WERI-Rb-1 (cell line): ENCODE measurements around the gene TMC8.
A peak's percentile ranks its signal among the peaks of the same experiment; 100 is the strongest.
"Not testable (repeated sequence)": the region's sequence is repeated elsewhere in the genome, so short reads cannot be mapped to it uniquely, and the experiment has no call there.

Experiments used
- DNase-seq: peaks from one replicate; pipeline ENCODE4 v3.0.0-alpha.2; 2020
- H3K27ac ChIP-seq: fragments of 250-450 bp; sonication (Bioruptor Pico); 2 replicates; pipeline ENCODE4 v1.5.1; 2020; ENCODE audit warnings: mild to moderate bottlenecking, moderate library complexity
- H3K27me3 ChIP-seq: fragments of 250-450 bp; sonication (Bioruptor Pico); 2 replicates; pipeline ENCODE4 v1.5.1; 2021; ENCODE audit warnings: mild to moderate bottlenecking, low read depth, moderate library complexity; ENCODE audit not compliant: insufficient read depth, severe bottlenecking
- H3K36me3 ChIP-seq: fragments of 250-450 bp; sonication (Bioruptor Pico); 2 replicates; pipeline ENCODE4 v1.5.1; 2020; ENCODE audit warnings: mild to moderate bottlenecking, moderate library complexity
- H3K4me3 ChIP-seq: 2 replicates; pipeline ENCODE4 v1.5.1; 2011; ENCODE audit warnings: low read depth, mild to moderate bottlenecking, control low read depth, low read length
- H3K9me3 ChIP-seq: fragments of 250-450 bp; sonication (Bioruptor Pico); 2 replicates; pipeline ENCODE4 v1.5.1; 2021; ENCODE audit warnings: mild to moderate bottlenecking, moderate library complexity; ENCODE audit not compliant: severe bottlenecking
- TF ChIP-seq, protein P1 (sequence below): IDR thresholded peaks from 2 replicates; pipeline ENCODE4 v1.5.1; 2011; ENCODE audit warnings: low read depth, mild to moderate bottlenecking, control low read depth, inconsistent platforms, low read length

Gene TMC8

DNA sequence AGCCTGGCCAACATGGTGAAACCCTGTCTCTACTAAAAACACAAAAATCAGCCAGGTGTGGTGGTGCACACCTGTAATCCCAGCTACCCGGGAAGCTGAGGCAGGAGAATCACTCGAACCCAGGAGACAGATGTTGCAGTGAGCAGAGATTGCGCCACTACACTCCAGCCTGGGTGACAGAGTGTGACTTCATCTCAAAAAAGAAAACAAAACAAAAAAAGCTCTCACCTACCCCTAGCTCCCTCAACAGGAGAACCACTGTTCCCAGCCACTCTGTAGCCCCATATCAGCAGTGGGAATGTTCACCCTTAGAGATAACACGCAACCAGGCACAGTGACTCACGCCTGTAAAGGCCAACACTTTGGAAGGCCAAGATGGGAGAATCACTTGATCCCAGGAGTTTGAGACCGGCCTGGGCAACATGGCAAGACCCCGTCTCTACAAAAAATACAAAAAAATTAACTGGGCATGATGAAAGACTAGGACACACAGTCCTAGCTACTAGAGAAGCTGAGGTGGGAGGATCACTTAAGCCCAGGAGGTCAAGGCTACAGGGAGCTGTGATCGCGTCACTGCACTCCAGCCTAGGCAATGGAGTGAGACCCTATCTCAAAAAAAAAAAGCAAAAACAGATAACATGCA is 5.4 kb downstream of the TMC8 start:
- no peak for DNase-seq
- TF ChIP-seq, protein P1, sequence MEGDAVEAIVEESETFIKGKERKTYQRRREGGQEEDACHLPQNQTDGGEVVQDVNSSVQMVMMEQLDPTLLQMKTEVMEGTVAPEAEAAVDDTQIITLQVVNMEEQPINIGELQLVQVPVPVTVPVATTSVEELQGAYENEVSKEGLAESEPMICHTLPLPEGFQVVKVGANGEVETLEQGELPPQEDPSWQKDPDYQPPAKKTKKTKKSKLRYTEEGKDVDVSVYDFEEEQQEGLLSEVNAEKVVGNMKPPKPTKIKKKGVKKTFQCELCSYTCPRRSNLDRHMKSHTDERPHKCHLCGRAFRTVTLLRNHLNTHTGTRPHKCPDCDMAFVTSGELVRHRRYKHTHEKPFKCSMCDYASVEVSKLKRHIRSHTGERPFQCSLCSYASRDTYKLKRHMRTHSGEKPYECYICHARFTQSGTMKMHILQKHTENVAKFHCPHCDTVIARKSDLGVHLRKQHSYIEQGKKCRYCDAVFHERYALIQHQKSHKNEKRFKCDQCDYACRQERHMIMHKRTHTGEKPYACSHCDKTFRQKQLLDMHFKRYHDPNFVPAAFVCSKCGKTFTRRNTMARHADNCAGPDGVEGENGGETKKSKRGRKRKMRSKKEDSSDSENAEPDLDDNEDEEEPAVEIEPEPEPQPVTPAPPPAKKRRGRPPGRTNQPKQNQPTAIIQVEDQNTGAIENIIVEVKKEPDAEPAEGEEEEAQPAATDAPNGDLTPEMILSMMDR, result no peak
- no peaks in the 10 kb centered on the region for H3K9me3 ChIP-seq
- H3K27ac ChIP-seq, result no peak overlapping the region
- no peak overlapping the region for H3K4me3 ChIP-seq
- H3K27me3 ChIP-seq, result no peaks in the 10 kb centered on the region
- no peaks in the 10 kb centered on the region for H3K36me3 ChIP-seq

DNA sequence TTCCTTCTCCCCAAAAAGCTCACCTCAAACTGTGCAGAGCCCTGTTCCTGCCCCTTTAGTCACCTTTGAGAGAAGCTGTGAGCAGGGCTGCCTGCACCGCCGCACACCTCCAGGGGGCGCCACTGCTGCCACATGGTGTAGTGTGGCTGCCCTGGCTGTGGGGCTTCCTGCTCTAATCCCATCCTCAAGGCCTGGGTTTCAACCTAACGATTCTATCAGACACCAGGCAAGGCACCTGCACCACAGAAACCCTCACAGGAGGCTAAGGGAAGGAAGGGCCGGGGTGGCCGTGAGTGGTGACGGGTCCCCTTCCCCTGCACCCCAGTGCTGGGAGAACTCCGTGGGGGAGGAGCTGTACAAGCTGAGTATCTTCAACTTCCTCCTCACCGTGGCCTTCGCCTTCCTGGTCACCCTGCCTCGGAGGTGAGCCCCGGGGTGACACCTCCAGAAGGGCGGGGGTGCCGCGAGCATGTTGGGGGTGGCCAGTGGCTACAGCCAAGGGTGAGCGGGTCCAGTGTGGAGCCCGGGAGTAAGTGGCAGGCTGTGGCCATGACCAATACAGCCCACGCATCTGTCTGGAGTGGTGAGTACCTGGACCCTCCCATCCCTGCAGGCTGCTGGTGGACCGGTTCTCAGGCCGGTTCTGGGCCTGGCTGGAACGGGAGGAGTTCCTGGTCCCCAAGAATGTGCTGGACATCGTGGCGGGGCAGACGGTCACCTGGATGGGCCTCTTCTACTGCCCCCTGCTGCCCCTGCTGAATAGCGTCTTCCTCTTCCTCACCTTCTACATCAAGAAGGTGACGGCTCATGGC is 7.0 kb downstream of the TMC8 start:
- Histone ChIP-seq H3K9me3 (no peaks in the 10 kb centered on the region), H3K36me3 (no peaks in the 10 kb centered on the region), H3K27ac (no peak overlapping the region), H3K27me3 (no peaks in the 10 kb centered on the region), H3K4me3 (no peak overlapping the region)
- DNase-seq, result peak; percentile 33
- TF ChIP-seq, protein P1, result peak; percentile 74

DNA sequence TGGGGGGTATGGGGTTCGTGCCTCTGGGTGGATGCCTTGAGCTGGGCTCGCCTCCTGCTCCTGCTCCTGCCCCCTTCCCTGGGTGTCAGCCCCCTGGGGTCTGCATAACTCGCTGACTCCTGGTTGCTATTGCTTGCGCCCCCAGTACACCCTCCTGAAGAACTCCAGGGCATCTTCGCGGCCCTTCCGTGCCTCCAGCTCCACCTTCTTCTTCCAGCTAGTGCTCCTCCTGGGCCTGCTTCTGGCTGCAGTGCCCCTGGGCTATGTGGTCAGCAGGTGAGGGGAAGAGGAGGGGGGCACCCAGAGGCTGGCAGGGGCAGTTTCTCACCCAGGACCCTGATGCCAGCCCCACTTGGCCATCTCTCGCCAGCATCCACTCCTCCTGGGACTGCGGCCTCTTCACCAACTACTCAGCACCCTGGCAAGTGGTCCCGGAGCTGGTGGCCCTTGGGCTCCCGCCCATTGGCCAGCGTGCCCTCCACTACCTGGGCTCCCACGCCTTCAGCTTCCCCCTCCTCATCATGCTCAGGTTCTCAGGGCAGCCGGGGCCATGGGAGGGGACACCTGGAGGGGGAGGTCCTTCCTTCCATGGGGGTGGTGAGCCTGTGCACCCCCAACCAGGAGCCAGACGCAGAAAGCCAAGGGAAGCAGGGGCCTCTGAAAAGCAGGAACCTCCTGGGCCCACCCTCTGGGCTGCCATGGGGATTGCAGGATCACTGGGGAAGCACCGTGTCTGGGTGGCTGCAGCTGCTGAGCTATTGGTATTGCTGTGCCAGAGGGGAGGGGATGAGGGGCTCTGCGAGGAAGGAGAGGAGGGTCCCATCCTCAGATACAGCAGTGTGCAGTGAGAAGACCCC is 7.9 kb downstream of the TMC8 start:
- TF ChIP-seq, protein P1, result no peak

DNA sequence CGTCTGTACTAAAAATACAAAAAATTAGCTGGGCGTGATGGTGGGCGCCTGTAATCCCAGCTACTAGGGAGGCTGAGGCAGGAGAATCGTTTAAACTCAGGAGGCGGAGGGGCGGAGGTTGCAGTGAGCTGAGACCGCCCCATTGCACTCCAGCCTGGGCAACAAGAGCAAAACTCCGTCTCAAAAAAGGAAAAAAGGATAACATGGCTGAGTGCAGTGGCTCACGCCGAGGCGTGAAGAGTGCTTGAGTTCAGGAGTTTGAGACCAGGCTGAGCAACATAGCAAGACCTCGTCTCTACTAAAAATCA is 9.2 kb downstream of the TMC8 start:
- not testable (repeated sequence) for H3K27me3 ChIP-seq, H3K36me3 ChIP-seq, H3K4me3 ChIP-seq, DNase-seq, H3K9me3 ChIP-seq, H3K27ac ChIP-seq

More for the DNA sequence above, 7.9 kb downstream of the TMC8 start:
- peak; percentile 25 for DNase-seq
- Histone ChIP-seq H3K27me3 (no peaks in the 10 kb centered on the region), H3K9me3 (no peaks in the 10 kb centered on the region), H3K4me3 (no peak overlapping the region), H3K36me3 (no peaks in the 10 kb centered on the region), H3K27ac (no peak overlapping the region)

DNA sequence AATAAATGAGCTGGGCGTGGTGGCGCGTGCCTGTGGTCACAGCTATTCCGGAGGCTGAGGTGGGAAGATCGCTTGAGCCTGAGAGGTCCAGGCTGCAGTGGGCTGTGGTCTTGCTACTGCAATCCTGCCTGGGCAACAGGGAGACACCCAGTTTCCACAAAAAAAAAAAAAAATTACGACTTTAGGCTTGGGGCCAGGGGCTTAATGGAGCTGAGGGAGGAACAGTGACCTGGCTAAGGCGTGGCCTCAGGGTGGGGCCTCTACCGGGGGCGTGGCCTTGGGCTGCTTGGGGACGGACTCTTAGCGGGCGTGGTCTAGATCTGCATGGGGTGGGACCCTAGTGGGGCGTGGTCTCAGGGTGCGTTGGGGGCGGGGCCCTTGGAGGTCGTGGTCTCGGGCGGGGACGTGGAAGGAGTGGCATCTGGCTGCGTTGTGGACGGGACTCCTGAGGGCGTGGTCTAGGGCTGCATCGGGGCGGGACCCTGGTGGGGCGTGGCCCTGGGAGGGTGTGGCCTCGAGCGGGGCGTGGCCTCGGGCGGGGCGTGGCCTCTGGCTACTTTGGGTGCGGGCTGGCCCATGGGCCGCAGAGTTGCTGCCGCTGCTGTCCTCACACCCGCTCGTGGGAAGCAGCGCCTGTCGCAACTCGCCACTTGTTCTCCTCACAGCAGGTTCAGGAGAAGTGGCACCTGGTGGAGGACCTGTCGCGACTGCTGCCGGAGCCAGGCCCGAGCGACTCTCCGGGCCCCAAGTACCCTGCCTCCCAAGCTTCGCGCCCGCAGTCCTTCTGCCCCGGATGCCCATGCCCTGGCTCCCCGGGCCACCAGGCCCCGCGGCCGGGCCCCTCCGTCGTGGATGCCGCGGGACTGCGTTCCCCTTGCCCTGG is 9.8 kb downstream of the TMC8 start:
- no peaks in the 10 kb centered on the region for H3K36me3 ChIP-seq
- no peaks in the 10 kb centered on the region for H3K27me3 ChIP-seq
- no peaks in the 10 kb centered on the region for H3K9me3 ChIP-seq
- H3K4me3 ChIP-seq, result no peak overlapping the region
- no peak overlapping the region for H3K27ac ChIP-seq
- TF ChIP-seq, protein P1, result no peak
- DNase-seq, result peak; percentile 95
